ENCODE data around the gene TGIF1.

- TF ChIP-seq EZH2 (IDR thresholded peaks at IDR 0.05) (no peak), POLR2AphosphoS5 (IDR thresholded peaks at IDR 0.05; ENCODE audit: borderline replicate concordance, low read depth, low read length) (no peak), FOXP2 (optimal IDR thresholded peaks at IDR 0.05; ENCODE audit: control extremely low read depth, extremely low read length, insufficient read depth) (no peak)
These were observed 34.9 kb upstream of the TGIF1 start for GRCh38 chr18:3415110-3415509.
